ENCODE results near the gene HCFC1. TPM values are rescaled to one million over a fixed set of nuclear protein-coding genes. Genes with fewer than 3 reads are reported as not detected.

The HCFC1 gene
- polyA plus RNA-seq, 3 donors, result 1.9 to 21.8 (median 3.8) TPM

DNA sequence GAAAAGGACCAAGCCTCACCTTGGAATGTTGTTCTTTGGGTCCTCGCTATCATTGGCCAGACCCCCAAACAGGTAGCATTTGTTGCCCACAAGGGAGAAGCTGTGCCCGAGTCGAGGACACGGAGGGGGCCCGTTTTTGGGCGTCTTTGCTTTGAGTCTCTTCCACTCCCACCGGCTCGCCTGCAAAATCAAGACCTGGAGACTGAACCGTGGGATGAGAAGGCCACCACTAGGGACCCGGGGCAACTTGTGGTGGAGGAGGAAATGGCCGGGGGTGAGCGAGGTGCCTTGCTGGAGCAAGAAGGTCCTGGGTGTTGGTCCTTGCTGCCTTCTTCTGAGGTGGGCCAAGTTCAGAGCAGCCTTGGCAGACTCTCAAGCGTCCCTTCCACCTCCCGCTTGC, 7.5 kb downstream of the HCFC1 start:
- no peak overlapping the region for H3K4me2 ChIP-seq (replicated peaks; ENCODE audit: extremely low read depth, low read length, poor library complexity, severe bottlenecking)
- peaks cover 0 to 43% (median 0%) of the 10 kb centered on the region in 3 donors for H3K27me3 Mint-ChIP-seq (ENCODE audit: low read depth in 3 of 3)
- DNase-seq, result no peak
- H3K36me3 Mint-ChIP-seq, result peaks cover 41 to 75% of the 10 kb centered on the region in 2 donors
- no peak overlapping the region for H2AFZ ChIP-seq (ENCODE audit: insufficient read depth, low read depth, low read length, poor library complexity, severe bottlenecking)
- no peaks in the 10 kb centered on the region for H3K27me3 ChIP-seq (ENCODE audit: control insufficient read depth in 2 of 2, insufficient read depth in 2 of 2, low read length in 2 of 2)
- H3K4me1 ChIP-seq (ENCODE audit: control insufficient read depth in 1 of 2, insufficient read depth in 2 of 2, low read length in 2 of 2), result peaks cover 31 to 32% of the 10 kb centered on the region in 2 donors
- WGBS (ENCODE audit: insufficient coverage), result 97% methylated on average over 5 of the region's 14 CpGs
- no peak overlapping the region for H3K4me3 ChIP-seq (replicated peaks in 1 of 3; ENCODE audit: low read depth in 2 of 3, low read length in 3 of 3)
- no peaks in the 10 kb centered on the region for H3K9me3 ChIP-seq (replicated peaks in 1 of 2; ENCODE audit: control insufficient read depth in 1 of 2, insufficient read depth in 1 of 2, low read length in 2 of 2)
- H3K4me3 Mint-ChIP-seq, result no peak overlapping the region
- intact Hi-C loops (cut with micrococcal nuclease), result no loop called here
- H3K4me1 Mint-ChIP-seq, result peaks cover 29% of the 10 kb centered on the region
- H3K9me3 Mint-ChIP-seq, result peaks cover 0 to 18% (median 0%) of the 10 kb centered on the region in 7 donors
- peaks cover 55 to 64% of the 10 kb centered on the region in 2 donors for H3K36me3 ChIP-seq (replicated peaks in 1 of 2; ENCODE audit: control insufficient read depth in 1 of 2, insufficient read depth in 2 of 2, low read length in 2 of 2)
- H3K79me2 ChIP-seq (ENCODE audit: insufficient read depth, low read length), result peaks cover 79% of the 10 kb centered on the region
- peak overlapping the region in 1 of 7 donors; percentile 33 for H3K27ac Mint-ChIP-seq
- no peak overlapping the region for H3K9ac ChIP-seq (ENCODE audit: insufficient read depth, low read length, poor library complexity, severe bottlenecking)
- no peak overlapping the region for H3K27ac ChIP-seq (ENCODE audit: low read depth in 1 of 2, low read length in 2 of 2)
- H4K20me1 ChIP-seq (ENCODE audit: insufficient read depth, low read length), result peaks cover 100% of the 10 kb centered on the region
- TF ChIP-seq, protein P1, sequence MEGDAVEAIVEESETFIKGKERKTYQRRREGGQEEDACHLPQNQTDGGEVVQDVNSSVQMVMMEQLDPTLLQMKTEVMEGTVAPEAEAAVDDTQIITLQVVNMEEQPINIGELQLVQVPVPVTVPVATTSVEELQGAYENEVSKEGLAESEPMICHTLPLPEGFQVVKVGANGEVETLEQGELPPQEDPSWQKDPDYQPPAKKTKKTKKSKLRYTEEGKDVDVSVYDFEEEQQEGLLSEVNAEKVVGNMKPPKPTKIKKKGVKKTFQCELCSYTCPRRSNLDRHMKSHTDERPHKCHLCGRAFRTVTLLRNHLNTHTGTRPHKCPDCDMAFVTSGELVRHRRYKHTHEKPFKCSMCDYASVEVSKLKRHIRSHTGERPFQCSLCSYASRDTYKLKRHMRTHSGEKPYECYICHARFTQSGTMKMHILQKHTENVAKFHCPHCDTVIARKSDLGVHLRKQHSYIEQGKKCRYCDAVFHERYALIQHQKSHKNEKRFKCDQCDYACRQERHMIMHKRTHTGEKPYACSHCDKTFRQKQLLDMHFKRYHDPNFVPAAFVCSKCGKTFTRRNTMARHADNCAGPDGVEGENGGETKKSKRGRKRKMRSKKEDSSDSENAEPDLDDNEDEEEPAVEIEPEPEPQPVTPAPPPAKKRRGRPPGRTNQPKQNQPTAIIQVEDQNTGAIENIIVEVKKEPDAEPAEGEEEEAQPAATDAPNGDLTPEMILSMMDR (IDR thresholded peaks at IDR 0.05), result no peak

DNA sequence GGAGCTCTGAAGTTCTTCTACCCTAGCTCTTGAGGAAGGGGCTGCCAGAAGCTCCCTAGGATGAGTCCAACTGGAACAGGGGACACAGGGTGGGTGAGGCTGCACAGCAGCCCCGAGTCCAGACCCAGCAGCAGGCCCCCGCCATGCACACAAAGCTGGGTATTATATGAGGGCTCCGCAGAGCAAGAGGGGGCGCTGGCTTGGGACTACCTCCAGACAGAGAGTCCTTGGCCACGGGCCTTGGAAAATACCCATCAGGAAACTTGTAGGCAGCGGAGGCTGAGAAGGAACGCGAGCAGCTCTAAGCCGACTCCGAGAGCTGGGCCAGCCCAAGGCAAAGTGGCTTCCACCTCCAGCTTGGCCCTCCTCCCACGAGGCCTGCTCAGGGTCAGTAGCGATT, 8.1 kb downstream of the HCFC1 start:
- Mint-ChIP-seq H3K36me3 (peaks cover 45 to 81% of the 10 kb centered on the region in 2 donors), H3K4me3 (no peak overlapping the region), H3K9me3 (peaks cover 0 to 18% (median 0%) of the 10 kb centered on the region in 7 donors), H3K27ac (peak overlapping the region in 2 of 7 donors; percentile 12 to 21), H3K4me1 (peaks cover 26% of the 10 kb centered on the region), H3K27me3 (ENCODE audit: low read depth in 3 of 3) (peaks cover 0 to 43% (median 0%) of the 10 kb centered on the region in 3 donors)
- WGBS (ENCODE audit: insufficient coverage), result 96% methylated on average over 9 of the region's 12 CpGs
- Histone ChIP-seq H3K4me1 (ENCODE audit: control insufficient read depth in 1 of 2, insufficient read depth in 2 of 2, low read length in 2 of 2) (peaks cover 25 to 26% of the 10 kb centered on the region in 2 donors), H2AFZ (ENCODE audit: insufficient read depth, low read depth, low read length, poor library complexity, severe bottlenecking) (no peak overlapping the region), H3K79me2 (ENCODE audit: insufficient read depth, low read length) (peaks cover 74% of the 10 kb centered on the region), H3K4me3 (replicated peaks in 1 of 3; ENCODE audit: low read depth in 2 of 3, low read length in 3 of 3) (no peak overlapping the region), H3K36me3 (replicated peaks in 1 of 2; ENCODE audit: control insufficient read depth in 1 of 2, insufficient read depth in 2 of 2, low read length in 2 of 2) (peaks cover 61 to 70% of the 10 kb centered on the region in 2 donors), H3K9me3 (replicated peaks in 1 of 2; ENCODE audit: control insufficient read depth in 1 of 2, insufficient read depth in 1 of 2, low read length in 2 of 2) (no peaks in the 10 kb centered on the region), H3K27me3 (ENCODE audit: control insufficient read depth in 2 of 2, insufficient read depth in 2 of 2, low read length in 2 of 2) (no peaks in the 10 kb centered on the region), H4K20me1 (ENCODE audit: insufficient read depth, low read length) (peaks cover 100% of the 10 kb centered on the region), H3K9ac (ENCODE audit: insufficient read depth, low read length, poor library complexity, severe bottlenecking) (no peak overlapping the region), H3K4me2 (replicated peaks; ENCODE audit: extremely low read depth, low read length, poor library complexity, severe bottlenecking) (no peak overlapping the region), H3K27ac (ENCODE audit: low read depth in 1 of 2, low read length in 2 of 2) (no peak overlapping the region)
- no peak for DNase-seq
- TF ChIP-seq, protein P1 (IDR thresholded peaks at IDR 0.05), result no peak
- intact Hi-C loops (cut with micrococcal nuclease), result no loop called here

All from CD14-positive monocyte (primary cell).